Activated CD4-positive, alpha-beta memory T cell treated with anti-CD3 and anti-CD28 coated beads for 36 hours (primary cell): Measurements from ENCODE around the gene EML1. TPM values are rescaled to one million over a fixed set of nuclear protein-coding genes. Genes with fewer than 3 reads are reported as not detected.

Source experiments
- CTCF ChIA-PET: fragments of 350-600 bp; sonication (Branson Sonifier 250); formaldehyde crosslinking; loops from one replicate; lab custom pipeline; 2021; ENCODE audit warnings: antibody characterized with exemption, inconsistent platforms; lab: Charles Lee
- POLR2A ChIA-PET: fragments of 350-600 bp; sonication (Branson Sonifier 250); formaldehyde crosslinking; loops from one replicate; lab custom pipeline; 2021; ENCODE audit warnings: antibody characterized with exemption; lab: Charles Lee
- DNase-seq: peaks from one replicate; pipeline ENCODE4 v3.0.0-alpha.2; 2020
- H3K27ac Mint-ChIP-seq: one replicate; pipeline ENCODE4 v1.8.0; 2021; ENCODE audit warnings: mixed read lengths
- H3K27me3 Mint-ChIP-seq: one replicate; pipeline ENCODE4 v1.8.0; 2021; ENCODE audit warnings: mixed read lengths
- H3K36me3 Mint-ChIP-seq: one replicate; pipeline ENCODE4 v1.8.0; 2021; ENCODE audit warnings: mixed read lengths
- H3K4me1 Mint-ChIP-seq: one replicate; pipeline ENCODE4 v1.8.0; 2021; ENCODE audit warnings: low read depth, mixed read lengths
- H3K4me3 Mint-ChIP-seq: one replicate; pipeline ENCODE4 v1.8.0; 2021; ENCODE audit warnings: mild to moderate bottlenecking, mixed read lengths
- H3K9me3 Mint-ChIP-seq: one replicate; pipeline ENCODE4 v1.8.0; 2021; ENCODE audit warnings: mixed read lengths
- intact Hi-C: fragments of 100-400 bp; cut with micrococcal nuclease; formaldehyde crosslinking; loops from one replicate; pipeline ENCODE4 v1.15.1; 2023
- total RNA-seq, 2 experiments: library from RNA; stranded (reverse); gene quantifications; one replicate each; pipeline ENCODE4 v1.2.3, GENCODE V29; 2021

EML1 gene
- total RNA-seq, 2 experiments from 2014 or later = 1.5 to 1.9 TPM

DNA sequence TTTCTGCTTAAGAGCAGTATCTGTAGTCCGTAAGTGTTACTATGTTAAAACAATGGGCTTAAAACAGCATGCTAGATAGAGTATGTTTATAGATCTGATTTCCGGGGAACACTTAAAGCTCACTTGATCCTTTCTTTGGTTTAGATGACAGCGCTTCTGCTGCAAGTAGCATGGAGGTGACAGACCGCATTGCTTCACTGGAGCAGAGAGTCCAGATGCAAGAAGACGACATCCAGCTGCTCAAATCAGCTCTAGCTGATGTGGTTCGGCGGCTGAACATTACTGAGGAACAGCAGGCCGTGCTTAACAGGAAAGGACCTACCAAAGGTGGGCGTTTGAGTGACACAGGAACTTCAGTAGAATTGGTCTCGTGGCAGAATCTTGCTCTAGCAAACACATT, 57.5 kb downstream of the EML1 start:
- H3K9me3 Mint-ChIP-seq = peaks cover 13% of the 10 kb centered on the region
- no peak for DNase-seq
- no peaks in the 10 kb centered on the region for H3K4me1 Mint-ChIP-seq
- H3K4me3 Mint-ChIP-seq = no peak overlapping the region
- H3K36me3 Mint-ChIP-seq = peaks cover 4% of the 10 kb centered on the region
- ChIA-PET POLR2A (no interaction called here), CTCF (interaction anchor here (0.6 kb wide), 1 partner anchor 157 kb away, joined by 4 read pairs; no protein-coding TSS in a partner anchor)
- H3K27ac Mint-ChIP-seq = no peak overlapping the region
- peaks cover 28% of the 10 kb centered on the region for H3K27me3 Mint-ChIP-seq
- intact Hi-C loops = no loop called here

DNA sequence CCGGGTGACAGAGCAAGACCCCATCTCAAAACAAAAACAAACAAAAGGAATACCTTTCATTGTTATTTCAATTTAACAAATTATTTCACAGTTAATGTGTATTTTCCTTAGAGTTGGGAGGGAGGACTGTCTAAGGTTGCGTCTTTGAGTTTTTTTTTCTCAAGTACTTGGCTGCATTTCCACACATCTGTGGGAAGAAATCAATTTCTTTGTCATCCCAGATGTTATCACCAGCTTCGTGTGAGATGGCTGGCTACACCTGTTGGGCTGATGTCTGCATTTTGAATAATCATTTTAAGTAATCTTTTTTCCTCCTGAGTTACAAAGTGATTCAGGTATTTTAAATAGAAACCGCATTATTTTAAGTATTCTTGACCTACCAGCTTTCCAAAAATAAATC, 59.4 kb downstream of the EML1 start:
- no peak for DNase-seq
- Mint-ChIP-seq H3K4me1 (no peaks in the 10 kb centered on the region), H3K36me3 (peaks cover 1% of the 10 kb centered on the region), H3K27ac (no peak overlapping the region), H3K27me3 (peaks cover 28% of the 10 kb centered on the region), H3K4me3 (no peak overlapping the region), H3K9me3 (peaks cover 4% of the 10 kb centered on the region)
- CTCF ChIA-PET = interaction anchor here (1.0 kb wide), 1 partner anchor 32 kb away, joined by 4 read pairs; no protein-coding TSS in a partner anchor
- POLR2A ChIA-PET = no interaction called here
- intact Hi-C loops = no loop called here

DNA sequence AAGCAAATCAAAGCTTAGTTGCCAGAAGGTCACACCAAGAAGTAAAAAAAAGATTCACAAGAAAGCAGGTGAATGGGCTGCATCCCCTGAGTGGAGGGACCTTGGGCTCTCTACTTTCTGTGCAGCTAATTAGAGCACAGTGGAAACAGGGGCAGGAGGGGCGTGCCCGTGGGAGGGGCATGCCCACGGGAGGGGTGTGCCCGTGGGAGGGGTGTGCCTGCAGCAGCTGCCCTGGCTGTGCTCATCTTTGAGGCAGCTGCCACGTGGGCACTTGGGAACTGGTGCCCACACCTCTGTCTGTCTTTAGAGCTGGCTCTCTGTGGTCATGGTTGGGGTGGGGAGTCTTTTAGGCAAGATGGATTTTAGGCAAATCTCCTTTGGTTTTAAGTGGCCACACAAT, 60.0 kb downstream of the EML1 start:
- Mint-ChIP-seq H3K27ac (no peak overlapping the region), H3K36me3 (peaks cover 2% of the 10 kb centered on the region), H3K4me3 (no peak overlapping the region), H3K9me3 (no peaks in the 10 kb centered on the region), H3K27me3 (peaks cover 28% of the 10 kb centered on the region), H3K4me1 (no peaks in the 10 kb centered on the region)
- POLR2A ChIA-PET = no interaction called here
- CTCF ChIA-PET = interaction anchor here (1.0 kb wide), 1 partner anchor 31 kb away, joined by 4 read pairs; no protein-coding TSS in a partner anchor
- no peak for DNase-seq
- intact Hi-C loops = no loop called here

- Mint-ChIP-seq H3K27me3 (peaks cover 23% of the 10 kb centered on the region), H3K36me3 (peaks cover 2% of the 10 kb centered on the region), H3K4me1 (no peaks in the 10 kb centered on the region), H3K4me3 (no peak overlapping the region), H3K27ac (no peak overlapping the region), H3K9me3 (no peaks in the 10 kb centered on the region)
- intact Hi-C loops = no loop called here
- no peak for DNase-seq
- ChIA-PET CTCF (no interaction called here), POLR2A (no interaction called here)
Observed at GRCh38 chr14:99854831-99855230, 61.6 kb downstream of the EML1 start.

GRCh38 chr14:99855271-99855670, 62.1 kb downstream of the EML1 start:
- CTCF ChIA-PET = no interaction called here
- intact Hi-C loops = no loop called here
- Mint-ChIP-seq H3K4me1 (no peaks in the 10 kb centered on the region), H3K4me3 (no peak overlapping the region), H3K27ac (no peak overlapping the region), H3K36me3 (peaks cover 2% of the 10 kb centered on the region), H3K27me3 (peaks cover 21% of the 10 kb centered on the region), H3K9me3 (no peaks in the 10 kb centered on the region)
- POLR2A ChIA-PET = no interaction called here
- no peak for DNase-seq

GRCh38 chr14:99857551-99857950, 64.3 kb downstream of the EML1 start:
- Mint-ChIP-seq H3K9me3 (no peaks in the 10 kb centered on the region), H3K4me1 (no peaks in the 10 kb centered on the region), H3K27ac (no peak overlapping the region), H3K36me3 (peaks cover 2% of the 10 kb centered on the region), H3K27me3 (peaks cover 11% of the 10 kb centered on the region), H3K4me3 (no peak overlapping the region)
- CTCF ChIA-PET = no interaction called here
- POLR2A ChIA-PET = interaction anchor here (0.6 kb wide), 1 partner anchor 217 kb away, joined by 3 read pairs; no protein-coding TSS in a partner anchor
- intact Hi-C loops = no loop called here
- DNase-seq = no peak

DNA sequence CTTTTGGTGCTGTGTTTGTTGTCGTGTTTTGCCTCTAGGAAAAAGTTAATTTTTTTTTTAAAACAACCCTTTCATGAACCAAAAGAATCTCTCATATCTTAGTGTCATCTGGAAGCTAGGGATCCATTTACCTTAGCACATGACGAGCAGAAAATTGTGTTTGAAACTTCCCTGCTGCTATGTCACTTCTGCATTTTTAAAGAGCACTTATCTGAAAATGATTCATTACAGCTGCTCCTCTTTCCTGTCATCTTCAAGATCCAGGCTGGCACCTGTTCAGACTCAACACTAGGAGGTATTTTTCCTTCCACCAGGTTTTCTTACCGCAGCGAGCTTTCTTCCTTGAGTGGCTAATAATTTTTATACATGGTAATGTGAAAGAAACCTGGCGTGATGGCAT, 67.0 kb downstream of the EML1 start:
- H3K9me3 Mint-ChIP-seq = no peaks in the 10 kb centered on the region
- no peak for DNase-seq
- no peak overlapping the region for H3K27ac Mint-ChIP-seq
- ChIA-PET CTCF (no interaction called here), POLR2A (no interaction called here)
- intact Hi-C loops = no loop called here
- H3K36me3 Mint-ChIP-seq = peaks cover 2% of the 10 kb centered on the region
- H3K27me3 Mint-ChIP-seq = peaks cover 6% of the 10 kb centered on the region
- H3K4me3 Mint-ChIP-seq = no peak overlapping the region
- H3K4me1 Mint-ChIP-seq = peaks cover 2% of the 10 kb centered on the region

- Mint-ChIP-seq H3K27me3 (peaks cover 6% of the 10 kb centered on the region), H3K4me3 (no peak overlapping the region), H3K27ac (no peak overlapping the region), H3K4me1 (peaks cover 2% of the 10 kb centered on the region), H3K9me3 (no peaks in the 10 kb centered on the region), H3K36me3 (peaks cover 2% of the 10 kb centered on the region)
- ChIA-PET CTCF (no interaction called here), POLR2A (no interaction called here)
- DNase-seq = no peak
- intact Hi-C loops = no loop called here
Observed at GRCh38 chr14:99862136-99862535, 68.9 kb downstream of the EML1 start.

DNA sequence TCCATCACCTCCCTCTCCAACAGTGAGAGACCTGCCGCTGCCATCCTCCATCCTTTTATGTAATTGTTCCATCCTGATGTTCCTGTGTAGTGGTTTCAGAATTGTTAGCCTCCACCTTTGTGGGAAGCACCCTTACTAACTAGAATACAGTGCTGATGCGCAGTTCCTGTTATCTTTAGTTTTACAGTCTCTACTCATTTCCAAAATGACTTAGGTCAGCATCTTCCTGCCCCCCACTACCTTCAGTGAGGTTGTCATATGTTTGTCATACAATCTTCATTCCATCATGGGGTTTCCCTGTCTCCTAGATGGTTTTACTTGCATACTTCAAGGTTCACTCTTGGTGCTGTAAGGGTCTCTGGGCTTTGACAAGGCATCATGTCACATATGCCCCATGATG, 69.8 kb downstream of the EML1 start:
- CTCF ChIA-PET = no interaction called here
- Mint-ChIP-seq H3K4me1 (peaks cover 2% of the 10 kb centered on the region), H3K4me3 (no peak overlapping the region), H3K27me3 (peaks cover 2% of the 10 kb centered on the region), H3K36me3 (no peaks in the 10 kb centered on the region), H3K9me3 (no peaks in the 10 kb centered on the region), H3K27ac (no peak overlapping the region)
- POLR2A ChIA-PET = no interaction called here
- DNase-seq = no peak
- intact Hi-C loops = no loop called here

DNA sequence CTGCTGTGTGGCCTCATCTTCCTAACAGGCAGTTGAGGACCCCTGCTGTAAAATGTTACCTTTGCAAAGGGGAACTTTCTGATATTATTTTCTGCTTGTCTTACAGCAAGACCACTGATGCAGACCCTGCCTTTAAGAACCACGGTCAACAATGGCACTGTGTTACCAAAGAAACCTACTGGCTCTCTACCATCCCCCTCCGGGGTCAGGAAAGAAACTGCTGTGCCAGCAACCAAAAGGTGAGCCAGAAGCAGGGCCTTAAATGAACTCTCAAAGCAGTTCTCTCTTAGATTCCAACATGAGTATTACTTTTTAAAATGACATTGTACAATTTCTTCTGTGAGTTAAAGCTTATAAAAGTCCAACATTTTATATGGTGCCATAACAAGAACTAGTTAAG, 72.2 kb downstream of the EML1 start:
- DNase-seq = no peak
- POLR2A ChIA-PET = no interaction called here
- intact Hi-C loops = no loop called here
- peaks cover 10% of the 10 kb centered on the region for H3K27me3 Mint-ChIP-seq
- no peaks in the 10 kb centered on the region for H3K36me3 Mint-ChIP-seq
- H3K4me1 Mint-ChIP-seq = peaks cover 2% of the 10 kb centered on the region
- no peak overlapping the region for H3K27ac Mint-ChIP-seq
- CTCF ChIA-PET = no interaction called here
- H3K4me3 Mint-ChIP-seq = no peak overlapping the region
- H3K9me3 Mint-ChIP-seq = no peaks in the 10 kb centered on the region

DNA sequence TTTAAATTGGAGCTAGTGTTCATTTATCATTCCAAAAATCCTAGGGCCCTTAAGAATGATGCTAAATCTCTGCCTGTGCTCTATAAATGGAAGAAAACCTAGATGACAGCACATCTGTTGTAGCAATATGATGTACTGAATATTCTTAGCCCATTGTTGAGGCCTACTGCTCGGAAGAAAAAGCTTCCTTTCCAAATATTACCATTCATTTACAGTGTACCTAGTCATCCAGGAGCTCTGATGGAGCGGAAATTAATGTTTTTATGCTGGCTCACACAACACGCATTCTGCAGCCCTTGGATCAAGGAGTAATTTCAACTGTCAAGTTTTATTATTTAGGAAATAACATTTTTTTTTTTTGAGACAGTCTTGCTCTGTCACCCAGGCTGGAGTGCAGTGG, 77.4 kb downstream of the EML1 start:
- H3K27me3 Mint-ChIP-seq = peaks cover 28% of the 10 kb centered on the region
- H3K4me3 Mint-ChIP-seq = no peak overlapping the region
- intact Hi-C loops = no loop called here
- no peaks in the 10 kb centered on the region for H3K4me1 Mint-ChIP-seq
- ChIA-PET CTCF (interaction anchor here (1.0 to 1.8 kb wide), 2 partner anchors 15 to 141 kb away, joined by 3 to 7 read pairs; no protein-coding TSS in a partner anchor), POLR2A (no interaction called here)
- no peaks in the 10 kb centered on the region for H3K9me3 Mint-ChIP-seq
- DNase-seq = no peak
- H3K36me3 Mint-ChIP-seq = no peaks in the 10 kb centered on the region
- no peak overlapping the region for H3K27ac Mint-ChIP-seq

DNA sequence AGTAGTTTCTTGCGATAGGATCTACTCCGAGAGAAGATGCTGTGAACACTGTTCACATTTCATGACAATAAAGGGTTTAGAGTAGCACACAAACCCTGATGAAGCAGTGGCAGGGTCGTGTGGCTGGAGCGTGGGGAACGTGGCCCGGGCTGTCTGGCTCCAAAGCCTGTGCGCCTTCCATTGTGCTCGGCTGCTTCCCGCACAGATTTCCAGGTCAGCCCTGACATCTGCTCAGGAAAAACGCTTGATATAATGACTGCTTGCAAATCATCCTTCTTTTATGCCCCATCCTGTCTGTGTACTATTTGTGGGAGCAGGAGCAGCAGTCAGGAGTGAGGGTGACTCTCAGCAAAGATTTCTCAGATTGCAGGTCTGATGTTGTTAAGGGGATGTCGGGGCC, 78.6 kb downstream of the EML1 start:
- Mint-ChIP-seq H3K9me3 (no peaks in the 10 kb centered on the region), H3K27me3 (peaks cover 30% of the 10 kb centered on the region), H3K36me3 (no peaks in the 10 kb centered on the region), H3K4me3 (no peak overlapping the region), H3K4me1 (no peaks in the 10 kb centered on the region), H3K27ac (no peak overlapping the region)
- ChIA-PET CTCF (no interaction called here), POLR2A (no interaction called here)
- intact Hi-C loops = no loop called here
- no peak for DNase-seq

DNA sequence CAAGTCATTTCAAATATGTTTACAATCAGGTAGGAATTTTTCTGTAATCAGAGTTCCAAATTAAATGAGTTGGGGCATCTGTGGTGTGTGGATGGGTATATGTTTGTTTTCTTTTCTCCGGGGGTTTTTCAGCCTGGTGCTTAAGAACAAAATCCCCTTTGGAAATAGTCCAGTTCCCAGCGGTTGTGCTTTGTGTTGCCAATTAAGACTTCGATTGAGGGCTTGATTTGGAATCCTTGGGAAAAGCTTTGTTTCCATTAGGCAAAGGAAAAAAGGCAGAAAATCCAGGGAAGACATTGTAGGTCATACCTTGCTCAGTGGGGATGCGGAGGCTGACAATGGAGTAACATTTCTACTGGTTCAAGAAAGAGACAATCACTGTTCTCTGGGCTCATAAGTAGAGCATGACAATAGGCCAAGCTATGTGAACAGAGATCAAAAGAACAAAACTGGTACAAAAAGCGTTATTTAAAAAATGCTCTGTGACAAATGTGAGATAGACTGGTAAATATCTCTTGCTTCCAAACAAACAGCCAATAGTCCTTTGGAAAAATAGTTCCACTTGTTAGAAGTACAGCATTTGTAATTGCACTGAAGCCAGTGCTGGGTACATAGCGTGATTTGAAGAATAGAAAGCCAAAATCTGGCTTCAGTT, 79.7 kb downstream of the EML1 start:
- intact Hi-C loops = no loop called here
- Mint-ChIP-seq H3K27ac (no peak overlapping the region), H3K27me3 (peaks cover 30% of the 10 kb centered on the region), H3K4me1 (no peaks in the 10 kb centered on the region), H3K36me3 (no peaks in the 10 kb centered on the region), H3K4me3 (no peak overlapping the region), H3K9me3 (no peaks in the 10 kb centered on the region)
- no peak for DNase-seq
- ChIA-PET POLR2A (no interaction called here), CTCF (no interaction called here)
